ENCODE measurements around the gene KLF7.

The KLF7 gene

GRCh38 chr2:207188626-207189419 is 23.1 kb upstream of the KLF7 start:
- TF ChIP-seq MAX (IDR thresholded peaks at IDR 0.05), result no peak
- TF ChIP-seq USF1 (IDR thresholded peaks at IDR 0.05), result no peak
- TF ChIP-seq RAD21 (IDR thresholded peaks at IDR 0.05; ENCODE audit: low read depth), result no peak
- no peak for TF ChIP-seq NFIC (IDR thresholded peaks at IDR 0.05)
- TF ChIP-seq EGR1 (IDR thresholded peaks at IDR 0.05), result no peak
- TF ChIP-seq TAF1 (IDR thresholded peaks at IDR 0.05; ENCODE audit: low read depth), result no peak
- no peak for TF ChIP-seq TCF12 (IDR thresholded peaks at IDR 0.05; ENCODE audit: low read depth)
- no peak for TF ChIP-seq YY1 (IDR thresholded peaks at IDR 0.05; ENCODE audit: low read depth)

GRCh38 chr2:207185372-207185771 is 19.6 kb upstream of the KLF7 start:
- TF ChIP-seq ZBTB7A (IDR thresholded peaks at IDR 0.05; ENCODE audit: low read depth), result no peak
- TF ChIP-seq CEBPB (IDR thresholded peaks at IDR 0.05), result no peak
- TF ChIP-seq USF1 (IDR thresholded peaks at IDR 0.05), result no peak
- no peak for TF ChIP-seq REST (IDR thresholded peaks at IDR 0.05; ENCODE audit: low read depth)
- no peak for TF ChIP-seq TEAD4 (IDR thresholded peaks at IDR 0.05)
- no peak for TF ChIP-seq RAD21 (IDR thresholded peaks at IDR 0.05; ENCODE audit: low read depth)
- no peak for TF ChIP-seq EGR1 (IDR thresholded peaks at IDR 0.05)
- no peak for TF ChIP-seq MAX (IDR thresholded peaks at IDR 0.05)

GRCh38 chr2:207184768-207185167 is 19.0 kb upstream of the KLF7 start:
- TF ChIP-seq EP300 (IDR thresholded peaks at IDR 0.05; ENCODE audit: borderline replicate concordance) (no peak), NFIC (IDR thresholded peaks at IDR 0.05) (no peak), YY1 (IDR thresholded peaks at IDR 0.05; ENCODE audit: low read depth) (no peak), ZBTB7A (IDR thresholded peaks at IDR 0.05; ENCODE audit: low read depth) (no peak), USF1 (IDR thresholded peaks at IDR 0.05) (no peak), FOXM1 (IDR thresholded peaks at IDR 0.05; ENCODE audit: borderline replicate concordance, low read depth) (no peak), EGR1 (IDR thresholded peaks at IDR 0.05) (no peak), TAF1 (IDR thresholded peaks at IDR 0.05; ENCODE audit: low read depth) (no peak), MAX (IDR thresholded peaks at IDR 0.05) (no peak), REST (IDR thresholded peaks at IDR 0.05; ENCODE audit: low read depth) (no peak), TEAD4 (IDR thresholded peaks at IDR 0.05) (no peak), CEBPB (IDR thresholded peaks at IDR 0.05) (no peak), CREB1 (IDR thresholded peaks at IDR 0.05; ENCODE audit: low read depth) (no peak), RAD21 (IDR thresholded peaks at IDR 0.05; ENCODE audit: low read depth) (no peak)

- TF ChIP-seq RAD21 (IDR thresholded peaks at IDR 0.05; ENCODE audit: low read depth) (no peak), TEAD4 (IDR thresholded peaks at IDR 0.05) (no peak)
These were observed 18.6 kb upstream of the KLF7 start for GRCh38 chr2:207184348-207184747.

- TF ChIP-seq RAD21 (IDR thresholded peaks at IDR 0.05; ENCODE audit: low read depth) (no peak), YY1 (IDR thresholded peaks at IDR 0.05; ENCODE audit: low read depth) (no peak), USF1 (IDR thresholded peaks at IDR 0.05) (no peak), CREB1 (IDR thresholded peaks at IDR 0.05; ENCODE audit: low read depth) (no peak), CEBPB (IDR thresholded peaks at IDR 0.05) (no peak), NFIC (IDR thresholded peaks at IDR 0.05) (no peak), ZBTB7A (IDR thresholded peaks at IDR 0.05; ENCODE audit: low read depth) (no peak), FOXM1 (IDR thresholded peaks at IDR 0.05; ENCODE audit: borderline replicate concordance, low read depth) (no peak), REST (IDR thresholded peaks at IDR 0.05; ENCODE audit: low read depth) (no peak), EP300 (IDR thresholded peaks at IDR 0.05; ENCODE audit: borderline replicate concordance) (no peak), TAF1 (IDR thresholded peaks at IDR 0.05; ENCODE audit: low read depth) (no peak), TEAD4 (IDR thresholded peaks at IDR 0.05) (no peak), MAX (IDR thresholded peaks at IDR 0.05) (no peak)
These were observed 17.8 kb upstream of the KLF7 start for GRCh38 chr2:207183506-207183905.

Data from Ishikawa (cell line).